Measurements from ENCODE around the gene CALR. TPM values are rescaled to one million over a fixed set of nuclear protein-coding genes. Genes with fewer than 3 reads are reported as not detected.

The CALR gene
- total and polyA plus RNA-seq, 9 of the 15 experiments (the other 6 are each of a cell fraction or from before 2014, with no cell fraction given): 126 to 811 (median 642) TPM

GRCh38 chr19:12945479-12946091 is 7.2 kb downstream of the CALR start, which contains the start of gene RAD23A (continued):
- peak; percentile 90 for TF ChIP-seq GMEB1 (CRISPR knock-in tag; IDR thresholded peaks at IDR 0.05)
- TF ChIP-seq SOX6 (IDR thresholded peaks at IDR 0.05): peak; percentile 57; the same call in 1 of the 2 replicates
- TF ChIP-seq ZNF23 (CRISPR knock-in tag; IDR thresholded peaks at IDR 0.05): peak; percentile 74
- TF ChIP-seq PHF20 (IDR thresholded peaks at IDR 0.05; ENCODE audit: partially characterized antibody): peak; percentile 80
- TF ChIP-seq TOE1 (IDR thresholded peaks at IDR 0.05; ENCODE audit: borderline replicate concordance): peak; percentile 97
- peak; percentile 87; the same call in 1 of the 2 replicates for TF ChIP-seq TOE1 (CRISPR knock-in tag; IDR thresholded peaks at IDR 0.05; ENCODE audit: borderline replicate concordance, low read depth)
- peak; percentile 98 for TF ChIP-seq USF2 (CRISPR knock-in tag; IDR thresholded peaks at IDR 0.05)
- peak; percentile 51; the same call in 1 of the 2 replicates for TF ChIP-seq AFF4 (CRISPR knock-in tag; IDR thresholded peaks at IDR 0.05)
- TF ChIP-seq E2F8 (IDR thresholded peaks at IDR 0.05; ENCODE audit: low read depth, partially characterized antibody): peak; percentile 95
- peak; percentile 98 for TF ChIP-seq NR2C2 (CRISPR knock-in tag; IDR thresholded peaks at IDR 0.05)
- peak; percentile 99 for TF ChIP-seq NR2C2 (tag; IDR thresholded peaks at IDR 0.05)
- TF ChIP-seq ELF4 (CRISPR knock-in tag; IDR thresholded peaks at IDR 0.05): peak; percentile 81; the same call in 1 of the 2 replicates
- TF ChIP-seq HEY1 (CRISPR knock-in tag; IDR thresholded peaks at IDR 0.05; ENCODE audit: borderline replicate concordance): peak; percentile 90; the same call in 1 of the 2 replicates
- TF ChIP-seq POLR2AphosphoS2 (IDR thresholded peaks at IDR 0.05; ENCODE audit: low read length): peak; percentile 100
- peak; percentile 30; the same call in 1 of the 2 replicates for TF ChIP-seq TCF3 (CRISPR knock-in tag; IDR thresholded peaks at IDR 0.05)
- TF ChIP-seq ZNF561 (CRISPR knock-in tag; conservative IDR thresholded peaks at IDR 0.05): 0 out of 2 replicates have a peak, but pooled peaks have one; percentile 2
- TF ChIP-seq TRIM28 (IDR thresholded peaks at IDR 0.05): peak; percentile 4; the same call in 1 of the 2 replicates
- TF ChIP-seq CBX1 (IDR thresholded peaks at IDR 0.05; ENCODE audit: low read depth): 0 out of 2 replicates have a peak, but pooled peaks have one; percentile 62
- TF ChIP-seq CHD2 (IDR thresholded peaks at IDR 0.05; ENCODE audit: low read depth, low read length): peak; percentile 64; the same call in 1 of the 2 replicates
- peak; percentile 95 for TF ChIP-seq ELF1 (tag; IDR thresholded peaks at IDR 0.05)
